Osteoblast (primary cell): ENCODE results near the gene CD300C. TPM values are rescaled to one million over a fixed set of nuclear protein-coding genes. Genes with fewer than 3 reads are reported as not detected.

ENCODE experiments used
- DNase-seq: peaks from one replicate; pipeline ENCODE4 v3.0.0; 2011; ENCODE audit warnings: low spot score, mixed read lengths; ENCODE audit not compliant: insufficient read length; ENCODE audit errors: missing footprints
- H2AFZ ChIP-seq: 2 replicates; pipeline ENCODE4 v1.6.0; 2011; ENCODE audit warnings: mild to moderate bottlenecking, low read length
- H3K27ac ChIP-seq: 2 replicates; pipeline ENCODE4 v1.5.1; 2011; ENCODE audit warnings: mild to moderate bottlenecking, low read depth, low read length, moderate library complexity
- H3K27me3 ChIP-seq: 2 replicates; pipeline ENCODE4 v1.6.0; 2012; ENCODE audit warnings: mild to moderate bottlenecking, control low read depth, inconsistent platforms, low read length, moderate library complexity; ENCODE audit not compliant: insufficient read depth
- H3K36me3 ChIP-seq: 2 replicates; pipeline ENCODE4 v1.5.1; 2011; ENCODE audit warnings: mild to moderate bottlenecking, low read length, control low read depth, moderate library complexity; ENCODE audit not compliant: insufficient read depth
- H3K4me1 ChIP-seq: 2 replicates; pipeline ENCODE4 v1.5.1; 2011; ENCODE audit warnings: mild to moderate bottlenecking, low read length, control low read depth, moderate library complexity; ENCODE audit not compliant: insufficient read depth
- H3K4me2 ChIP-seq: 2 replicates; pipeline ENCODE4 v1.6.0; 2011; ENCODE audit warnings: mild to moderate bottlenecking, low read length; ENCODE audit not compliant: insufficient read depth
- H3K4me3 ChIP-seq: fragments of 200-600 bp; sonication (generic); 3 replicates; pipeline ENCODE4 v1.5.1; 2012; ENCODE audit warnings: mild to moderate bottlenecking, low read length, inconsistent platforms; ENCODE audit not compliant: insufficient read depth
- H3K79me2 ChIP-seq: 2 replicates; pipeline ENCODE4 v1.6.0; 2012; ENCODE audit warnings: mild to moderate bottlenecking, low read length, control low read depth, inconsistent platforms; ENCODE audit not compliant: insufficient read depth
- H3K9me3 ChIP-seq: 2 replicates; pipeline ENCODE4 v1.5.1; 2011; ENCODE audit warnings: low read depth, low read length, control low read depth
- H4K20me1 ChIP-seq: 2 replicates; pipeline ENCODE4 v1.6.0; 2012; ENCODE audit warnings: mild to moderate bottlenecking, low read length, control low read depth; ENCODE audit not compliant: insufficient read depth
- CTCF ChIP-seq: IDR thresholded peaks from 2 replicates; pipeline ENCODE4 v1.5.1; 2011; ENCODE audit warnings: mild to moderate bottlenecking, low read depth, low read length, moderate library complexity; ENCODE audit errors: extremely low read depth
- total RNA-seq: library from RNA; depleted of rRNA; stranded (reverse); fragments of >200 nt; gene quantifications from 2 replicates; pipeline ENCODE4 v1.2.3, GENCODE V29; 2012

The CD300C gene
- total RNA-seq, 1 donor, result not detected

- H3K79me2 ChIP-seq, result no peaks in the 10 kb centered on the region
- no peak for DNase-seq
- H3K27me3 ChIP-seq, result peaks cover 11% of the 10 kb centered on the region
- no peak within 1 kb of the TSS for H3K4me3 ChIP-seq
- H3K9me3 ChIP-seq, result peaks cover 4% of the 10 kb centered on the region
- TF ChIP-seq CTCF, result no peak
- no peaks in the 10 kb centered on the region for H4K20me1 ChIP-seq
- H3K36me3 ChIP-seq, result no peaks in the 10 kb centered on the region
- H3K4me2 ChIP-seq, result no peak within 1 kb of the TSS
- H3K27ac ChIP-seq, result no peak within 1 kb of the TSS
- peaks cover 22% of the 10 kb centered on the region for H3K4me1 ChIP-seq
- H2AFZ ChIP-seq, result no peak within 1 kb of the TSS
These were observed 21.5 kb upstream of the CD300C start, which contains the start of gene CD300H for GRCh38 chr17:74567397-74567796. Gene CD300H (minus strand): TSS chr17:74567509.

- no peaks in the 10 kb centered on the region for H4K20me1 ChIP-seq
- TF ChIP-seq CTCF, result peak; percentile 79
- peaks cover 9% of the 10 kb centered on the region for H3K27me3 ChIP-seq
- H3K4me1 ChIP-seq, result peaks cover 22% of the 10 kb centered on the region
- H3K79me2 ChIP-seq, result no peaks in the 10 kb centered on the region
- H3K9me3 ChIP-seq, result no peaks in the 10 kb centered on the region
- H3K4me2 ChIP-seq, result no peak overlapping the region
- no peak overlapping the region for H3K27ac ChIP-seq
- no peak overlapping the region for H3K4me3 ChIP-seq
- H2AFZ ChIP-seq, result no peak overlapping the region
- peak; percentile 67 for DNase-seq
- no peaks in the 10 kb centered on the region for H3K36me3 ChIP-seq
These were observed 20.3 kb upstream of the CD300C start for GRCh38 chr17:74566132-74566753.

- Histone ChIP-seq H3K79me2 (no peaks in the 10 kb centered on the region), H2AFZ (no peak overlapping the region), H4K20me1 (no peaks in the 10 kb centered on the region), H3K36me3 (no peaks in the 10 kb centered on the region), H3K4me3 (no peak overlapping the region), H3K27me3 (peaks cover 6% of the 10 kb centered on the region), H3K9me3 (no peaks in the 10 kb centered on the region), H3K4me2 (no peak overlapping the region), H3K4me1 (peaks cover 18% of the 10 kb centered on the region), H3K27ac (no peak overlapping the region)
- DNase-seq, result no peak
- no peak for TF ChIP-seq CTCF
These were observed 19.2 kb upstream of the CD300C start for GRCh38 chr17:74565126-74565525.

GRCh38 chr17:74563358-74563757, 17.4 kb upstream of the CD300C start:
- peaks cover 6% of the 10 kb centered on the region for H3K27me3 ChIP-seq
- no peaks in the 10 kb centered on the region for H3K9me3 ChIP-seq
- no peaks in the 10 kb centered on the region for H3K79me2 ChIP-seq
- H3K4me3 ChIP-seq, result no peak overlapping the region
- peaks cover 6% of the 10 kb centered on the region for H3K4me1 ChIP-seq
- peak; percentile 13 for DNase-seq
- no peaks in the 10 kb centered on the region for H3K36me3 ChIP-seq
- no peaks in the 10 kb centered on the region for H4K20me1 ChIP-seq
- no peak overlapping the region for H3K4me2 ChIP-seq
- no peak overlapping the region for H2AFZ ChIP-seq
- TF ChIP-seq CTCF, result no peak
- no peak overlapping the region for H3K27ac ChIP-seq
